Neural cell (in vitro differentiated cells): Measurements from ENCODE around the gene SDK2.

Experiments
- EZH2 ChIP-seq: fragments of 200-600, 300-800 bp; shearing (Covaris generic), sonication (generic); IDR thresholded peaks from 2 replicates; pipeline ENCODE4 v1.6.1; 2014; ENCODE audit warnings: antibody characterized with exemption, low read length, borderline replicate concordance, mild to moderate bottlenecking; ENCODE audit not compliant: insufficient read depth, poor library complexity, severe bottlenecking
- SMC3 ChIP-seq: fragments of 450-650 bp; conservative IDR thresholded peaks from 2 replicates; pipeline ENCODE4 v1.6.1; 2014; ENCODE audit warnings: antibody characterized with exemption, mild to moderate bottlenecking, moderate library complexity; ENCODE audit not compliant: poor library complexity
- TF ChIP-seq, protein P1 (sequence below): fragments of 450-650 bp; IDR thresholded peaks from 2 replicates; pipeline ENCODE4 v1.5.1; 2014; ENCODE audit warnings: antibody characterized with exemption, mild to moderate bottlenecking, moderate library complexity; ENCODE audit not compliant: poor library complexity, severe bottlenecking

GRCh38 chr17:73650140-73650539, 5.9 kb upstream of the SDK2 start:
- TF ChIP-seq EZH2 (no peak), SMC3 (peak; percentile 73)
- TF ChIP-seq, protein P1, sequence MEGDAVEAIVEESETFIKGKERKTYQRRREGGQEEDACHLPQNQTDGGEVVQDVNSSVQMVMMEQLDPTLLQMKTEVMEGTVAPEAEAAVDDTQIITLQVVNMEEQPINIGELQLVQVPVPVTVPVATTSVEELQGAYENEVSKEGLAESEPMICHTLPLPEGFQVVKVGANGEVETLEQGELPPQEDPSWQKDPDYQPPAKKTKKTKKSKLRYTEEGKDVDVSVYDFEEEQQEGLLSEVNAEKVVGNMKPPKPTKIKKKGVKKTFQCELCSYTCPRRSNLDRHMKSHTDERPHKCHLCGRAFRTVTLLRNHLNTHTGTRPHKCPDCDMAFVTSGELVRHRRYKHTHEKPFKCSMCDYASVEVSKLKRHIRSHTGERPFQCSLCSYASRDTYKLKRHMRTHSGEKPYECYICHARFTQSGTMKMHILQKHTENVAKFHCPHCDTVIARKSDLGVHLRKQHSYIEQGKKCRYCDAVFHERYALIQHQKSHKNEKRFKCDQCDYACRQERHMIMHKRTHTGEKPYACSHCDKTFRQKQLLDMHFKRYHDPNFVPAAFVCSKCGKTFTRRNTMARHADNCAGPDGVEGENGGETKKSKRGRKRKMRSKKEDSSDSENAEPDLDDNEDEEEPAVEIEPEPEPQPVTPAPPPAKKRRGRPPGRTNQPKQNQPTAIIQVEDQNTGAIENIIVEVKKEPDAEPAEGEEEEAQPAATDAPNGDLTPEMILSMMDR, result peak; percentile 60
